ENCODE data around the gene TBC1D23.

GRCh38 chr3:100245136-100245535, 15.7 kb upstream of the TBC1D23 start:
- no peak for TF ChIP-seq EZH2 (IDR thresholded peaks at IDR 0.05; ENCODE audit: low read length, unreplicated experiment)
- TF ChIP-seq, protein P1, sequence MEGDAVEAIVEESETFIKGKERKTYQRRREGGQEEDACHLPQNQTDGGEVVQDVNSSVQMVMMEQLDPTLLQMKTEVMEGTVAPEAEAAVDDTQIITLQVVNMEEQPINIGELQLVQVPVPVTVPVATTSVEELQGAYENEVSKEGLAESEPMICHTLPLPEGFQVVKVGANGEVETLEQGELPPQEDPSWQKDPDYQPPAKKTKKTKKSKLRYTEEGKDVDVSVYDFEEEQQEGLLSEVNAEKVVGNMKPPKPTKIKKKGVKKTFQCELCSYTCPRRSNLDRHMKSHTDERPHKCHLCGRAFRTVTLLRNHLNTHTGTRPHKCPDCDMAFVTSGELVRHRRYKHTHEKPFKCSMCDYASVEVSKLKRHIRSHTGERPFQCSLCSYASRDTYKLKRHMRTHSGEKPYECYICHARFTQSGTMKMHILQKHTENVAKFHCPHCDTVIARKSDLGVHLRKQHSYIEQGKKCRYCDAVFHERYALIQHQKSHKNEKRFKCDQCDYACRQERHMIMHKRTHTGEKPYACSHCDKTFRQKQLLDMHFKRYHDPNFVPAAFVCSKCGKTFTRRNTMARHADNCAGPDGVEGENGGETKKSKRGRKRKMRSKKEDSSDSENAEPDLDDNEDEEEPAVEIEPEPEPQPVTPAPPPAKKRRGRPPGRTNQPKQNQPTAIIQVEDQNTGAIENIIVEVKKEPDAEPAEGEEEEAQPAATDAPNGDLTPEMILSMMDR (conservative IDR thresholded peaks at IDR 0.05; ENCODE audit: low read depth, low read length): no peak
